Chondrocyte (in vitro differentiated cells): Measurements from ENCODE around the gene KCTD2. TPM values are rescaled to one million over a fixed set of nuclear protein-coding genes. Genes with fewer than 3 reads are reported as not detected.

ENCODE experiments used
- DNase-seq: peaks from one replicate; pipeline ENCODE4 v3.0.0; 2021; ENCODE audit warnings: mixed read lengths, low spot score
- H3K27ac Mint-ChIP-seq: one replicate; pipeline ENCODE4 v1.8.0; 2021; ENCODE audit warnings: mild to moderate bottlenecking, moderate library complexity, mixed read lengths; ENCODE audit not compliant: unreplicated experiment
- H3K27me3 Mint-ChIP-seq: 2 replicates; pipeline ENCODE4 v1.8.0; 2021; ENCODE audit warnings: low read depth, mixed read lengths
- H3K36me3 Mint-ChIP-seq: 2 replicates; pipeline ENCODE4 v1.8.0; 2021; ENCODE audit warnings: low read depth, mixed read lengths
- H3K4me1 Mint-ChIP-seq: 2 replicates; pipeline ENCODE4 v1.8.0; 2021; ENCODE audit warnings: low read depth, mild to moderate bottlenecking, mixed read lengths
- H3K4me3 Mint-ChIP-seq: one replicate; pipeline ENCODE4 v1.8.0; 2021; ENCODE audit warnings: mild to moderate bottlenecking, moderate library complexity, mixed read lengths; ENCODE audit not compliant: unreplicated experiment
- H3K9me3 Mint-ChIP-seq: 2 replicates; pipeline ENCODE4 v1.8.0; 2021; ENCODE audit warnings: low read depth, mixed read lengths
- total RNA-seq: library from RNA; stranded (reverse); gene quantifications from 3 replicates; pipeline ENCODE4 v1.2.1, GENCODE V29; 2021
- TF ChIP-seq, protein P1 (sequence below): fragments of 200-600 bp; sonication (generic); IDR thresholded peaks from 2 replicates; pipeline ENCODE4 v1.5.0; 2021; ENCODE audit warnings: antibody characterized with exemption, mild to moderate bottlenecking, moderate library complexity

KCTD2 gene
- total RNA-seq, 1 donor from 2014 or later, result 17.1 TPM

DNA sequence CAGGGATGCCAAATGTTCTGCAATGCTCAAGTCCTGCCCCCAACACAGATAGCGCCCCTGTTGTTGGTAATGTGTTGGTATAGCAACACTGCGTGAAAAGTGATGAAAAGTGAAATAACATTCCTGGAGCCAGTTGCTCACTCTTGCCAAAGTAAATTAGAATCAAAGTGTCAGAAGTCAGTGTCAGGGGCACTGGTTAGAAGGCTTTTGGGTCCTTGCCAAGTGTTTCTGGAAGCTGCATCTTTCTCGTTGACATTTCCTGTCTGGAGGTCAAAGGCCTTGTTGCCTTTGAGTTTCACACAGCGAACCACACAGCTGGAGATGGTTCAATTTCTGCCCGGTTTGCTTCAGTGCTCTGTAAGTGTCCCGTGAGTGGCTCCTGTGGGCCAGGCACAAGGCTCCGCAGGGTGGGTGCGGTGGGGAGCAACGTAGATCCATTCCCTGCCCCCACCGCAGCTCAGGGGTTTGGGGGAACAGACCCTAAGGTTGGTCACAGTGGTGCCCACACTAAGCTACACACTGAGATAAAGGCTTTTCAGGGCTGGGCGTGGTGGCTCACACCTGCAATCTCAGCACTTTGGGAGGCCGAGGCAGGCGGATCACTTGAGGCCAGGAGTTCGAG lies 37.1 kb downstream of the KCTD2 start:
- Mint-ChIP-seq H3K4me3 (no peak overlapping the region), H3K27me3 (no peaks in the 10 kb centered on the region), H3K36me3 (no peaks in the 10 kb centered on the region), H3K9me3 (no peaks in the 10 kb centered on the region), H3K4me1 (peaks cover 55% of the 10 kb centered on the region), H3K27ac (peak overlapping the region; percentile 42)
- DNase-seq, result no peak
- TF ChIP-seq, protein P1, sequence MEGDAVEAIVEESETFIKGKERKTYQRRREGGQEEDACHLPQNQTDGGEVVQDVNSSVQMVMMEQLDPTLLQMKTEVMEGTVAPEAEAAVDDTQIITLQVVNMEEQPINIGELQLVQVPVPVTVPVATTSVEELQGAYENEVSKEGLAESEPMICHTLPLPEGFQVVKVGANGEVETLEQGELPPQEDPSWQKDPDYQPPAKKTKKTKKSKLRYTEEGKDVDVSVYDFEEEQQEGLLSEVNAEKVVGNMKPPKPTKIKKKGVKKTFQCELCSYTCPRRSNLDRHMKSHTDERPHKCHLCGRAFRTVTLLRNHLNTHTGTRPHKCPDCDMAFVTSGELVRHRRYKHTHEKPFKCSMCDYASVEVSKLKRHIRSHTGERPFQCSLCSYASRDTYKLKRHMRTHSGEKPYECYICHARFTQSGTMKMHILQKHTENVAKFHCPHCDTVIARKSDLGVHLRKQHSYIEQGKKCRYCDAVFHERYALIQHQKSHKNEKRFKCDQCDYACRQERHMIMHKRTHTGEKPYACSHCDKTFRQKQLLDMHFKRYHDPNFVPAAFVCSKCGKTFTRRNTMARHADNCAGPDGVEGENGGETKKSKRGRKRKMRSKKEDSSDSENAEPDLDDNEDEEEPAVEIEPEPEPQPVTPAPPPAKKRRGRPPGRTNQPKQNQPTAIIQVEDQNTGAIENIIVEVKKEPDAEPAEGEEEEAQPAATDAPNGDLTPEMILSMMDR, result peak; percentile 37

DNA sequence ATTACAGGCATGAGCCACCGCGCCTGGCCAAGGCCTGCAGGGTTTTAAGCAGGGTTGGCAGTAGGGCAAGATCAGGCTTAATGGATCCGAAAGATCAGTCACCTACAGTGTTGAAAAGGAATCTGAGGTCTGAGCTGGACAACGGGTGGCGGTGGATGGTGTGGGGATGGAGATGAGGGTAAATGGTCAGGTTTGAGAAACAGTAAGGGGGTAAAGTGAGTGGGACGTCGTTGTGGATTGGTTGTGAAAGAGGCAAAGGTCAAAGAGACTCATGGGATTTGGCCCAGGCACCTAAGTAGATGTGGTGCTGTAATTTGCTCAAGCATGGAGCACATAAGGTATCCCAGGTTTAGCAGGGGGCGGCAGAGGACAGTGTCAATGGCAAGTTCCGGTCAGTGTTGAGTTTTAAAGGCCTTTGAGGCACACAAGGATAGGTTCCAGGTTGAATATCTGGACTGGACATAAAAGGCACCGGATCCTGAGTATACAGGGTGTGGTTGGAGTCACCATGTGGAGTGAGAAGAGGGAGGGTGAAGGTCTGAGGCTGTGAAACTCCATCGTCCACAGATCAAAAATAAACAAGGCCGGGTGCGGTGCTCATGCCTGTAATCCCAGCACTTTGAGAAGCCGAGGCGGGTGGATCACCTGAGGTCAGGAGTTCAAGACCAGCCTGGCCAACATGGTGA lies 39.6 kb downstream of the KCTD2 start:
- DNase-seq, result no peak

DNA sequence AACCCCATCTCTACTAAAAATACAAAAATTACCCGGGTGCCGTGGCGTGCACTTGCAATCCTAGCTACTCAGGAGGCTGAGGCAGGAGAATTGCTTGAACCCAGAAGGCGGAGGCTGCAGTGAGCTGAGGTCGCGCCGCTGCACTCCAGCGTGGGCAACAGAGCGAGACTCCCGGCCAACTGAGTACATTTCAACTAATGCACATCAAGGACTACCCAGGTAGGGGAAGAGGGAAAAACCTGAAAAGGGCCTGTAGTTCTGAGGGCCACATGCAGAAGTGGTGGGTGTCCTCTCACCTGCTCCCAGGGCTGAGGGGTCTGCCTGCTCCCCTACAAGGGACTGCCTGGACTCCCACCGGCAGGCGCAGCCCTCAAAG lies 40.1 kb downstream of the KCTD2 start:
- Mint-ChIP-seq H3K36me3 (no peaks in the 10 kb centered on the region), H3K9me3 (no peaks in the 10 kb centered on the region), H3K4me3 (peak overlapping the region; percentile 54), H3K27me3 (no peaks in the 10 kb centered on the region), H3K4me1 (peaks cover 46% of the 10 kb centered on the region), H3K27ac (no peak overlapping the region)
- no peak for DNase-seq
- TF ChIP-seq, protein P1, result no peak

More for the DNA sequence above, 39.6 kb downstream of the KCTD2 start:
- Mint-ChIP-seq H3K4me1 (peaks cover 50% of the 10 kb centered on the region), H3K36me3 (no peaks in the 10 kb centered on the region), H3K4me3 (no peak overlapping the region), H3K27me3 (no peaks in the 10 kb centered on the region), H3K27ac (no peak overlapping the region), H3K9me3 (no peaks in the 10 kb centered on the region)
- TF ChIP-seq, protein P1, result no peak

DNA sequence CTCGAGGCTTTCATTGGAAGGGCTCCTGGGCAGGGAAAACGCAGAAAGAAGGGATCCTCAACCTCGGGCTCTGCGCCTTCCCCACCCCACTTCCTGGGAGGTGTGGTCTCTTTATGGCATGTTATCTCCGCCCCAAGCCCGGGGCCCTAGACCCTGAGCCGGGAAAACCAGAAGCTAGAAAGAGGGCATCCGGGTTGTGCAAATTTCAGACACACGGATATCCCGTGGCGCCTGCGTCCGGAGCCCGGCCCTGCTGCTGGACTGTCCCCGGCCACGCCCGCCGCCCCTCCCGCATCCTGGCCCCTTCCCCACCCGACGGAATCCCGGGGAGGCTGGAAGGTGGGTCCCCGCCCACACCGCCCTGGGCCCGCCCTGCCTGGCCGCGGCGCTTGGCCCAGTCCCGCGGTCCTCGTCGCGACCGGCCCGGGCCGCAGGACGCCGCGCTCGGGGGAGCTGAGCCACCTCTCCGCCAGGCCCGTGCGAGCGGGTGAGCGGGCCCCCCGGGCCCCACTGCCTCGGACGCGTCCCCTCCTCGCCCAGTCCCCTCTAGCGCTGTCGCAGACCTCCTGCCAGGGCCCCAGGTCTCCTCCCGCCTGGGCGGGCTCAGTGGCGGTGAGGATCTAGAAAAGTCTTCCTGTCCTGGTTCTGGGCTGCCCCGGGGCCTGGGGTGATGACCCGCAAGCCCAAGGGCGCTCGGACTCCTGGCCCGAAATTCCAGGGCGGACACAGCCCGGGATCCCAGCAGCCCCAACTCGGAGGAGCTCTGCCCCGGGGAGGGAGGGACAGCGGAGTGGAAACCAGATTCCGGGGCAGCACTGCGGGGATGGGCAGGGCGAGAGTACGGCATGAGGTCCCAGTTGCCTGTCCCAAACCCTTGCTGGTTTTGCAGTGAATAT lies 40.8 kb downstream of the KCTD2 start, which contains the start of gene SLC16A5:
Gene SLC16A5, plus strand, starts transcription at position 397 of the 896 bp plus-strand sequence. CDS start 5,683 bp downstream, outside the sequence.
- H3K27ac Mint-ChIP-seq, result no peak within 1 kb of the TSS
- no peak for DNase-seq
- H3K36me3 Mint-ChIP-seq, result no peaks in the 10 kb centered on the region
- no peaks in the 10 kb centered on the region for H3K9me3 Mint-ChIP-seq
- peak within 1 kb of the TSS; percentile 67 for H3K4me3 Mint-ChIP-seq
- H3K4me1 Mint-ChIP-seq, result peaks cover 40% of the 10 kb centered on the region
- H3K27me3 Mint-ChIP-seq, result no peaks in the 10 kb centered on the region
- TF ChIP-seq, protein P1, result no peak
